B cell (primary cell): ENCODE data around the gene ACOXL. TPM values are rescaled to one million over a fixed set of nuclear protein-coding genes. Genes with fewer than 3 reads are reported as not detected.

Experiments used
- ATAC-seq: fragments of 200-7000 bp; cut with Tn5 transposase; one replicate; pipeline ENCODE4 v1.10.0; 2021; ENCODE audit warnings: low read depth, mild to moderate bottlenecking, moderate number of reproducible peaks, moderate library complexity
- CTCF ChIA-PET: fragments of 350-600 bp; sonication (Branson Sonifier 250); formaldehyde crosslinking; loops from one replicate; lab custom pipeline; 2021; ENCODE audit warnings: antibody characterized with exemption, inconsistent platforms; lab: Charles Lee
- POLR2A ChIA-PET: fragments of 350-600 bp; sonication (Branson Sonifier 250); formaldehyde crosslinking; loops from one replicate; lab custom pipeline; 2021; ENCODE audit warnings: antibody characterized with exemption; lab: Charles Lee
- DNase-seq: peaks from one replicate; pipeline ENCODE4 v3.0.0; 2013
- H2AFZ ChIP-seq: 2 replicates; pipeline ENCODE4 v1.6.1; 2012; ENCODE audit warnings: mild to moderate bottlenecking, low read depth, low read length; ENCODE audit not compliant: insufficient read depth, poor library complexity, severe bottlenecking
- H3K27ac ChIP-seq, 2 donors: 1 replicate in 1 of 2; 2 replicates in 1 of 2; pipeline ENCODE4 v1.5.1; 2012 to 2013; ENCODE audit warnings: low read length in 2 of 2, mild to moderate bottlenecking in 2 of 2, moderate library complexity in 1 of 2
- H3K27me3 ChIP-seq, 4 experiments: fragments of 200-600 bp in 1 of 4; sonication (generic) in 1 of 4; replicated peaks in 1 of 4; 1 replicate in 2 of 4; 2 replicates in 2 of 4; pipeline versions ENCODE4 v1.6.1 to v1.7.0; 2013 to 2016; ENCODE audit warnings: low read length in 3 of 4, mild to moderate bottlenecking in 2 of 4, mixed read lengths in 1 of 4, moderate library complexity in 1 of 4; ENCODE audit not compliant: insufficient read depth in 4 of 4, control insufficient read depth in 3 of 4; ENCODE audit errors: control extremely low read depth in 1 of 4
- H3K36me3 ChIP-seq, 2 experiments: replicated peaks in 1 of 2; 1 replicate in 1 of 2; 2 replicates in 1 of 2; pipeline versions ENCODE4 v1.6.1 to v1.7.1; 2013; ENCODE audit warnings: low read length in 1 of 2; ENCODE audit not compliant: insufficient read depth in 2 of 2, control insufficient read depth in 1 of 2; ENCODE audit errors: control extremely low read depth in 1 of 2, extremely low read depth in 1 of 2
- H3K4me1 ChIP-seq, 2 donors: fragments of 200-600 bp in 1 of 2; sonication (generic) in 1 of 2; 1 replicate in 1 of 2; 2 replicates in 1 of 2; pipeline versions ENCODE4 v1.5.1 to v1.6.1; 2013 to 2017; ENCODE audit warnings: low read length in 2 of 2; ENCODE audit not compliant: control insufficient read depth in 2 of 2, insufficient read depth in 2 of 2
- H3K4me2 ChIP-seq: replicated peaks from 2 replicates; pipeline ENCODE3; 2012; ENCODE audit warnings: mild to moderate bottlenecking, low read depth, low read length; ENCODE audit not compliant: poor library complexity, severe bottlenecking
- H3K4me3 ChIP-seq, 5 experiments: fragments of 200-600 bp in 1 of 5; sonication (generic) in 1 of 5; 1 replicate in 3 of 5; 2 replicates in 2 of 5; pipeline versions ENCODE4 v1.5.1 to v1.7.0; 2011 to 2016; ENCODE audit warnings: low read length in 4 of 5, mild to moderate bottlenecking in 4 of 5, low read depth in 2 of 5, control low read depth in 1 of 5, moderate library complexity in 1 of 5; ENCODE audit not compliant: insufficient read depth in 1 of 5; ENCODE audit errors: control extremely low read depth in 1 of 5, extremely low read depth in 1 of 5
- H3K79me2 ChIP-seq: fragments of 200-600 bp; sonication (generic); one replicate; pipeline ENCODE4 v1.6.0; 2016; ENCODE audit warnings: low read length; ENCODE audit not compliant: control insufficient read depth, insufficient read depth
- H3K9ac ChIP-seq: fragments of 200-600 bp; sonication (generic); 2 replicates; pipeline ENCODE4 v1.6.1; 2017; ENCODE audit warnings: mild to moderate bottlenecking, low read length, moderate library complexity
- H3K9me3 ChIP-seq, 3 donors: one replicate each; pipeline versions ENCODE4 v1.6.1 to v1.7.1; 2013; ENCODE audit warnings: low read length in 2 of 3; ENCODE audit not compliant: control insufficient read depth in 2 of 3, insufficient read depth in 1 of 3; ENCODE audit errors: control extremely low read depth in 1 of 3
- H4K20me1 ChIP-seq: 2 replicates; pipeline ENCODE4 v1.6.0; 2012; ENCODE audit warnings: mild to moderate bottlenecking, low read length; ENCODE audit not compliant: insufficient read depth, control insufficient read depth, poor library complexity, severe bottlenecking
- H3K27ac Mint-ChIP-seq: one replicate; pipeline ENCODE4 v1.8.0; 2021; ENCODE audit warnings: mixed read lengths
- H3K27me3 Mint-ChIP-seq: one replicate; pipeline ENCODE4 v1.8.0; 2021; ENCODE audit warnings: mixed read lengths
- H3K4me1 Mint-ChIP-seq: one replicate; pipeline ENCODE4 v1.8.0; 2021; ENCODE audit warnings: mixed read lengths
- H3K4me3 Mint-ChIP-seq: one replicate; pipeline ENCODE4 v1.8.0; 2021; ENCODE audit warnings: mixed read lengths
- H3K9me3 Mint-ChIP-seq: one replicate; pipeline ENCODE4 v1.8.0; 2022; ENCODE audit warnings: mixed read lengths; ENCODE audit not compliant: insufficient read depth
- EZH2 ChIP-seq: IDR thresholded peaks from 2 replicates; pipeline ENCODE4 v1.6.1; 2012; ENCODE audit warnings: borderline replicate concordance, low read depth, mild to moderate bottlenecking, moderate library complexity, low read length; ENCODE audit not compliant: insufficient read depth, poor library complexity, severe bottlenecking
- WGBS: methylation state at CpG from one replicate; pipeline ENCODE4 v1.1.5; 2013; ENCODE audit warnings: missing lambda C conversion rate; ENCODE audit not compliant: insufficient coverage; 5-methylcytosine and 5-hydroxymethylcytosine counted together
- intact Hi-C: fragments of 100-400 bp; cut with micrococcal nuclease; formaldehyde crosslinking; loops from one replicate; pipeline ENCODE4 v1.10.0; 2022
- polyA plus RNA-seq: library from polyadenylated mRNA; depleted of rRNA; stranded (reverse); fragments of >200 nt; gene quantifications from 2 replicates; pipeline ENCODE4 v1.2.3, GENCODE V29; 2012
- total RNA-seq, 2 donors: library from RNA; stranded (reverse); fragments of 120-200 nt in 1 of 2; gene quantifications; 1 replicate in 1 of 2; 2 replicates in 1 of 2; pipeline versions ENCODE4 v1.2.3 to v1.2.4, GENCODE V29; 2013 to 2022
- TF ChIP-seq, protein P1 (sequence below): fragments of 200-600 bp; IDR thresholded peaks from one replicate; pipeline ENCODE4 v1.8.0; 2022; ENCODE audit warnings: antibody characterized with exemption, mild to moderate bottlenecking

The ACOXL gene
- total and polyA plus RNA-seq, 2 donors (not counting 1 experiment from before 2014, with no cell fraction given) = 0.06 TPM; not detected in 1

DNA sequence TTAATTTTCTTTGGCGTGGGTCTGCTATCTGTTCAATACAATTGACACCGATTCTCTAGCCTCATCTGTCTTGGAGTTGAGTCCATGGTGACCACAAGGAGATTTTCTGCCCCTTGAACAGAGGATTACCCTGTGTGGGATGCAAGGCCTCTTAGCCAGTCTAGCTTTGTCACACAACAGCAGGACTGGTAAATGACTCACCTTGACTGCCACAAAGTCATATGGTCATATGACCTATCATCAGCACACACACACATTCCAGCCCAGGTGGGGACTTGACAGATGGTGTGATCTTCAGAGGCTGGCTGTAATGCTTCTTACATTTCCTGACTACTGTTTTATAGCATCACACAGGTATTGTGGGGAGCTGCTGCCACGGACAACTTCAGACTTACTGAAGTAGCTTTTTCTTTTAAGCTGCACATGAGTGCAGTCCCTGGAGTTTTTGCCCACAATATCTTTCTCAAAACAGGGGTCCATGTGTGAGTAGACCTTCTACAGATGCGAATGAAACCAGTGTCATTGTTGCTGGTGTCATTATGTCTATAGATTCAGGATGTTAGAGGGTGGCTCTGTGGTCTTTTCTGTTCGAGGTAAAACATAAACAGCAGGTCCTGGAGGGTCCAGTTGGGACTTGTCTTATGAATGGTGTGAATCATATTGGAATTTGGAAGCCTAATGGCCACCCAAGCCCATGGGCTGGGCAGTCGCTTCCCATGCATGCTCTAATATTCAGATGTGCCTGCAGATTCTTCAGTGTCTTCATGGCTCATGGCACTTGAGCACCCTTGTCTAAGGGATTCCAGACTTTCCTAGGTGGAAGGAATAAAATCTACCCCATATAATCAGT lies 18.6 kb upstream of the ACOXL start:
- no peak for ATAC-seq
- H4K20me1 ChIP-seq = no peaks in the 10 kb centered on the region
- H3K9me3 Mint-ChIP-seq = no peaks in the 10 kb centered on the region
- H3K27me3 Mint-ChIP-seq = peaks cover 68% of the 10 kb centered on the region
- no peaks in the 10 kb centered on the region for H3K36me3 ChIP-seq
- H3K4me3 ChIP-seq = no peak overlapping the region
- 93% methylated on average over 6 of the region's 6 CpGs for WGBS
- peaks cover 0 to 18% (median 12%) of the 10 kb centered on the region in 4 experiments for H3K27me3 ChIP-seq
- ChIA-PET CTCF (interaction anchor here (1.0 kb wide), 1 partner anchor 1167 kb away, joined by 3 read pairs; no protein-coding TSS in a partner anchor), POLR2A (no interaction called here)
- peaks cover 0 to 6% (median 0%) of the 10 kb centered on the region in 3 donors for H3K9me3 ChIP-seq
- no peaks in the 10 kb centered on the region for H3K4me1 Mint-ChIP-seq
- TF ChIP-seq, protein P1, sequence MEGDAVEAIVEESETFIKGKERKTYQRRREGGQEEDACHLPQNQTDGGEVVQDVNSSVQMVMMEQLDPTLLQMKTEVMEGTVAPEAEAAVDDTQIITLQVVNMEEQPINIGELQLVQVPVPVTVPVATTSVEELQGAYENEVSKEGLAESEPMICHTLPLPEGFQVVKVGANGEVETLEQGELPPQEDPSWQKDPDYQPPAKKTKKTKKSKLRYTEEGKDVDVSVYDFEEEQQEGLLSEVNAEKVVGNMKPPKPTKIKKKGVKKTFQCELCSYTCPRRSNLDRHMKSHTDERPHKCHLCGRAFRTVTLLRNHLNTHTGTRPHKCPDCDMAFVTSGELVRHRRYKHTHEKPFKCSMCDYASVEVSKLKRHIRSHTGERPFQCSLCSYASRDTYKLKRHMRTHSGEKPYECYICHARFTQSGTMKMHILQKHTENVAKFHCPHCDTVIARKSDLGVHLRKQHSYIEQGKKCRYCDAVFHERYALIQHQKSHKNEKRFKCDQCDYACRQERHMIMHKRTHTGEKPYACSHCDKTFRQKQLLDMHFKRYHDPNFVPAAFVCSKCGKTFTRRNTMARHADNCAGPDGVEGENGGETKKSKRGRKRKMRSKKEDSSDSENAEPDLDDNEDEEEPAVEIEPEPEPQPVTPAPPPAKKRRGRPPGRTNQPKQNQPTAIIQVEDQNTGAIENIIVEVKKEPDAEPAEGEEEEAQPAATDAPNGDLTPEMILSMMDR = no peak
- no peak overlapping the region for H3K9ac ChIP-seq
- no peak for DNase-seq
- no peak overlapping the region for H3K4me2 ChIP-seq
- intact Hi-C loops = no loop called here
- H2AFZ ChIP-seq = no peak overlapping the region
- no peak overlapping the region for H3K27ac ChIP-seq
- no peaks in the 10 kb centered on the region for H3K79me2 ChIP-seq
- H3K4me3 Mint-ChIP-seq = no peak overlapping the region
- H3K4me1 ChIP-seq = no peaks in the 10 kb centered on the region
- H3K27ac Mint-ChIP-seq = no peak overlapping the region

DNA sequence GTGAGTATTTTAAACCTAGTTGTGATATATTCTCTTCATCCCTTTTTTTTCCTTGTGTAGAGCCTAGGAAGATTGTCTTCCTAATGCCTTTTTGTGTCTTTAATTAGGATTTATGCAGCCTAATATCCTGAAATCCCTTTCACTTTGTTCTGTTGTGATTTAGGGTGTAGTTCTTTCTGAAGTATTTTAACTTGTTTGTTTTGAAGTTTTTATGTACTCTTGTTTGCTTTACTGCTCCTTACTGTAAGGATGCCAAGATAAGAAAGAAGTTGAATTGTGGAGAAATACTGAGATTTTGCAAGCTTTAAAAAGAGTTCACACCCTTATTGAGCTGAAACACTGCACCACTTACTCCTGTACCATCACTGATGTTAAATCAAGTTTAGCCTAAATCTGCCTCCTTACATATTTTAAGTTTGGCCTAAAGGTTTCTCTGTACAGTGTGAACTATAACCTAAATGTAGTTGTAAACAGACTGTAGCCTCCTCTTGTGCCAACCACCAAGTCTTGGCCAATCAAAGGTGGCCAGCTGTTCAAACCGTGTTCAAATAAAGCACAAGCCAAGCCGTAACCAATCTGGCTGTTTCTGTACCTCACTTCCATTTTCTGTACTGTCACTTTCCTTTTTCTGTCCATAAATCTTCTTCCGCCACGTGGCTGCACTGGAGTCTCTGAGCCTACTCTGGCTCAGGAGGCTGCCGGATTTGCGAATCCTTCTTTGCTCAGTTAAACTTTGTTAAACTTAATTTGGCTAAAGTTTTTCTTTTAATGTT lies 17.7 kb upstream of the ACOXL start:
- H3K4me1 ChIP-seq = no peaks in the 10 kb centered on the region
- peaks cover 64% of the 10 kb centered on the region for H3K27me3 Mint-ChIP-seq
- TF ChIP-seq, protein P1 = no peak
- TF ChIP-seq EZH2 = no peak
- no peaks in the 10 kb centered on the region for H3K4me1 Mint-ChIP-seq
- no peaks in the 10 kb centered on the region for H3K9me3 Mint-ChIP-seq
- H3K79me2 ChIP-seq = no peaks in the 10 kb centered on the region
- ChIA-PET CTCF (no interaction called here), POLR2A (no interaction called here)
- H3K9ac ChIP-seq = no peak overlapping the region
- ATAC-seq (no peak), DNase-seq (no peak)
- peaks cover 0 to 6% (median 0%) of the 10 kb centered on the region in 3 donors for H3K9me3 ChIP-seq
- no peak overlapping the region for H3K4me3 Mint-ChIP-seq
- no peak overlapping the region for H2AFZ ChIP-seq
- no peak overlapping the region for H3K27ac Mint-ChIP-seq
- H3K36me3 ChIP-seq = no peaks in the 10 kb centered on the region
- 33% methylated on average over 4 of the region's 6 CpGs for WGBS
- no peak overlapping the region for H3K4me2 ChIP-seq
- peaks cover 0 to 20% (median 13%) of the 10 kb centered on the region in 4 experiments for H3K27me3 ChIP-seq
- no peaks in the 10 kb centered on the region for H4K20me1 ChIP-seq
- no peak overlapping the region for H3K27ac ChIP-seq
- intact Hi-C loops = no loop called here
- H3K4me3 ChIP-seq = no peak overlapping the region
